Gastroesophageal sphincter (tissue), 4 donors: Measurements from ENCODE around the gene WIPF2. TPM values are rescaled to one million over a fixed set of nuclear protein-coding genes. Genes with fewer than 3 reads are reported as not detected.
"Not testable (repeated sequence)": the region's sequence is repeated elsewhere in the genome, so short reads cannot be mapped to it uniquely, and the experiment has no call there.

Source experiments
- ATAC-seq: fragments of 150-250 bp; one replicate; pipeline ENCODE4 v1.9.1; 2016; ENCODE audit warnings: mild to moderate bottlenecking, moderate library complexity
- H3K27ac ChIP-seq, 4 donors: fragments of 200-600 bp; sonication (generic) in 3 of 4; 1 replicate in 3 of 4; 2 replicates in 1 of 4; pipeline ENCODE4 v1.5.1; 2016 to 2019
- H3K27me3 ChIP-seq: fragments of 200-600 bp; sonication (generic); one replicate; pipeline ENCODE4 v1.5.1; 2019
- H3K36me3 ChIP-seq, 2 donors: fragments of 200-600 bp; sonication (generic); one replicate each; pipeline ENCODE4 v1.5.1; 2019; ENCODE audit warnings: control low read depth in 1 of 2
- H3K4me1 ChIP-seq, 3 donors: fragments of 200-600 bp; sonication (generic); 1 replicate in 2 of 3; 2 replicates in 1 of 3; pipeline ENCODE4 v1.5.1; 2016 to 2019; ENCODE audit warnings: control low read depth in 2 of 3
- H3K4me3 ChIP-seq, 2 donors: fragments of 200-600 bp; sonication (generic); one replicate each; pipeline ENCODE4 v1.5.1; 2019; ENCODE audit warnings: mild to moderate bottlenecking in 1 of 2, moderate library complexity in 1 of 2
- H3K9me3 ChIP-seq, 3 donors: fragments of 200-600 bp; sonication (generic); one replicate each; pipeline ENCODE4 v1.5.1; 2017 to 2019; ENCODE audit warnings: control low read depth in 2 of 3
- CTCF ChIP-seq, 4 experiments: fragments of 200-600 bp in 2 of 4; fragments of 450-650 bp in 2 of 4; sonication (generic) in 1 of 4; IDR thresholded peaks; one replicate each; pipeline ENCODE4 v1.5.1; 2017 to 2019; ENCODE audit warnings: antibody characterized with exemption in 4 of 4, mild to moderate bottlenecking in 2 of 4, moderate library complexity in 2 of 4
- EP300 ChIP-seq: sonication (generic); formaldehyde crosslinking; IDR thresholded peaks from one replicate; pipeline ENCODE4 v1.6.1; 2017; ENCODE audit warnings: antibody characterized with exemption, mild to moderate bottlenecking
- POLR2A ChIP-seq, 2 donors: fragments of 450-650 bp; IDR thresholded peaks; one replicate each; pipeline ENCODE4 v1.6.1; 2017; ENCODE audit warnings: antibody characterized with exemption in 2 of 2, mild to moderate bottlenecking in 2 of 2, moderate library complexity in 1 of 2
- POLR2AphosphoS5 ChIP-seq: sonication (generic); formaldehyde crosslinking; IDR thresholded peaks from one replicate; pipeline ENCODE4 v1.6.1; 2017; ENCODE audit warnings: antibody characterized with exemption
- WGBS, 2 donors: methylation state at CpG; one replicate each; pipeline ENCODE4 v1.1.5; 2018; ENCODE audit warnings: low coverage in 1 of 2; 5-methylcytosine and 5-hydroxymethylcytosine counted together
- total RNA-seq, 4 donors: library from RNA; depleted of rRNA; stranded (reverse); fragments of >200 nt; gene quantifications; one replicate each; pipeline ENCODE4 v1.1.0, GENCODE V29; 2016

WIPF2 gene
- total RNA-seq, 4 donors from 2014 or later = 10.2 to 18.2 (median 13.5) TPM

- peak overlapping the region; percentile 47 to 74 for H3K4me3 ChIP-seq
- H3K4me1 ChIP-seq = peaks cover 0 to 31% (median 4%) of the 10 kb centered on the region in 3 donors
- peak overlapping the region; percentile 35 to 97 (median 96) for H3K27ac ChIP-seq
- H3K9me3 ChIP-seq = no peaks in the 10 kb centered on the region
- 0 to 1% methylated on average over 23 of the region's 24 CpGs for WGBS, 2 donors
- TF ChIP-seq POLR2A (IDR thresholded peaks at IDR 0.05) (no peak), CTCF (IDR thresholded peaks at IDR 0.05) (no peak), EP300 (no peak), POLR2AphosphoS5 (no peak)
- no peaks in the 10 kb centered on the region for H3K27me3 ChIP-seq
- H3K36me3 ChIP-seq = no peaks in the 10 kb centered on the region
- peak; percentile 70 for ATAC-seq
Observed at GRCh38 chr17:40219594-40220338, 662 bp downstream of the WIPF2 start.

- TF ChIP-seq EP300 (no peak), CTCF (IDR thresholded peaks at IDR 0.05) (no peak), POLR2AphosphoS5 (no peak), POLR2A (IDR thresholded peaks at IDR 0.05) (no peak)
- WGBS, 2 donors = 42 to 43% methylated on average over 5 of the region's 5 CpGs
- H3K27ac ChIP-seq = peak overlapping the region in 3 of 4 donors; percentile 27 to 49 (median 37)
- no peak overlapping the region for H3K4me3 ChIP-seq
- no peaks in the 10 kb centered on the region for H3K9me3 ChIP-seq
- H3K36me3 ChIP-seq = peaks cover 0 to 20% of the 10 kb centered on the region in 2 donors
- no peak for ATAC-seq
- no peaks in the 10 kb centered on the region for H3K27me3 ChIP-seq
- peaks cover 0 to 45% (median 12%) of the 10 kb centered on the region in 3 donors for H3K4me1 ChIP-seq
Observed at GRCh38 chr17:40224718-40225550, 5.8 kb downstream of the WIPF2 start.

- peaks cover 0 to 26% (median 8%) of the 10 kb centered on the region in 3 donors for H3K4me1 ChIP-seq
- ATAC-seq = not testable (repeated sequence)
Observed at GRCh38 chr17:40229146-40229545, 10.0 kb downstream of the WIPF2 start.

GRCh38 chr17:40230670-40231069 is 11.6 kb downstream of the WIPF2 start:
- H3K9me3 ChIP-seq = no peaks in the 10 kb centered on the region
- H3K27ac ChIP-seq = no peak overlapping the region
- H3K27me3 ChIP-seq = no peaks in the 10 kb centered on the region
- H3K4me1 ChIP-seq = peaks cover 0 to 11% (median under 1%) of the 10 kb centered on the region in 3 donors
- TF ChIP-seq POLR2AphosphoS5 (no peak), POLR2A (IDR thresholded peaks at IDR 0.05) (no peak), CTCF (IDR thresholded peaks at IDR 0.05) (no peak), EP300 (no peak)
- H3K36me3 ChIP-seq = peaks cover 0 to 56% of the 10 kb centered on the region in 2 donors
- 82 to 87% methylated on average over 3 of the region's 3 CpGs for WGBS, 2 donors
- ATAC-seq = no peak
- H3K4me3 ChIP-seq = no peak overlapping the region

More at GRCh38 chr17:40229146-40229545, 10.0 kb downstream of the WIPF2 start:
- not testable (repeated sequence) for H3K9me3 ChIP-seq, H3K4me3 ChIP-seq, H3K27ac ChIP-seq, H3K27me3 ChIP-seq
- WGBS, 2 donors = 100% methylated on average over 2 of the region's 14 CpGs; no CpG with 5 or more reads in 1 of the 2 donors
- peaks cover 0 to 42% of the 10 kb centered on the region in 2 donors for H3K36me3 ChIP-seq

GRCh38 chr17:40231928-40232327 is 12.8 kb downstream of the WIPF2 start:
- H3K27me3 ChIP-seq, H3K4me3 ChIP-seq, H3K27ac ChIP-seq, H3K9me3 ChIP-seq, ATAC-seq, H3K4me1 ChIP-seq: not testable (repeated sequence)
- 100% methylated on average over 2 of the region's 4 CpGs for WGBS, 2 donors
- peaks cover 0 to 57% of the 10 kb centered on the region in 2 donors for H3K36me3 ChIP-seq
